B cell (primary cell): ENCODE data around the gene WBP1L.

Source experiments
- EZH2 ChIP-seq: IDR thresholded peaks from 2 replicates; pipeline ENCODE4 v1.6.1; 2012; ENCODE audit warnings: borderline replicate concordance, low read depth, mild to moderate bottlenecking, moderate library complexity, low read length; ENCODE audit not compliant: insufficient read depth, poor library complexity, severe bottlenecking
- TF ChIP-seq, protein P1 (sequence below): fragments of 200-600 bp; IDR thresholded peaks from one replicate; pipeline ENCODE4 v1.8.0; 2022; ENCODE audit warnings: antibody characterized with exemption, mild to moderate bottlenecking

DNA sequence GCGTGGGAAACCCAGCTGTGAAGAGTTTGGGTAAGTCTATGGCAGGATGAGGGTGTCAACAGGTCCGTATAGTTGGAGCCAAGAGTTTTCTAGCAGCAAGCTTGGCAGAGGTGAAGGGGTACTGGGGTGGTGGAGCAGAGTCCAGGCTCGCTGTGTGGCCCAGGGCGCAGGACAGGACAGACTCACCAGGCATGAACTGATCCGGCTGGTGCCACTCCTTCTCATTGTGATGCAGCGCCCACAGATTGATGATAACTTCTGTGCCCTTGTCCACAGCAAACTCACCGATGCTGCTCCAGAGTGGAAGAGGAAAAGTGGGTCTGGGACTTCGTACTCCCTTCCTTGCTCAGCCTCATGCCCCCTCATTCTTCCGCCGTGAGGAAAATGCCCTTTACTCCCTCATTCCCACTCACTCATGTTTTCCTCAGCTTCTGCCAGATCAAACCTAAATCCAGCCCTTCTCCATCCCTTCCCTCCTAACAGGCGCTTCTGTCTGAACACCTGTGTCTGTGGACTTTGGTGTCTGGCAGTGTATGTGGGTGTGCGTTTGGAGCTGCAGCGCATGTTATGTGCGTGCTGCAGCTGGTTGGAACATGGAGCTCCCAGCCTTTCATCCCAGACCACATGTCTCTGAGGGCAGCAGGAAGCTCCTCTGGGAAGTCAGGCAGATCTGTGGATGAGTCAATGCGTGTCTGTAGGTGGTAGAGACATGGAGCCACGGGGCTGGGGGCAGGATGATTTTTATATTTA lies 87.7 kb downstream of the WBP1L start:
- TF ChIP-seq, protein P1, sequence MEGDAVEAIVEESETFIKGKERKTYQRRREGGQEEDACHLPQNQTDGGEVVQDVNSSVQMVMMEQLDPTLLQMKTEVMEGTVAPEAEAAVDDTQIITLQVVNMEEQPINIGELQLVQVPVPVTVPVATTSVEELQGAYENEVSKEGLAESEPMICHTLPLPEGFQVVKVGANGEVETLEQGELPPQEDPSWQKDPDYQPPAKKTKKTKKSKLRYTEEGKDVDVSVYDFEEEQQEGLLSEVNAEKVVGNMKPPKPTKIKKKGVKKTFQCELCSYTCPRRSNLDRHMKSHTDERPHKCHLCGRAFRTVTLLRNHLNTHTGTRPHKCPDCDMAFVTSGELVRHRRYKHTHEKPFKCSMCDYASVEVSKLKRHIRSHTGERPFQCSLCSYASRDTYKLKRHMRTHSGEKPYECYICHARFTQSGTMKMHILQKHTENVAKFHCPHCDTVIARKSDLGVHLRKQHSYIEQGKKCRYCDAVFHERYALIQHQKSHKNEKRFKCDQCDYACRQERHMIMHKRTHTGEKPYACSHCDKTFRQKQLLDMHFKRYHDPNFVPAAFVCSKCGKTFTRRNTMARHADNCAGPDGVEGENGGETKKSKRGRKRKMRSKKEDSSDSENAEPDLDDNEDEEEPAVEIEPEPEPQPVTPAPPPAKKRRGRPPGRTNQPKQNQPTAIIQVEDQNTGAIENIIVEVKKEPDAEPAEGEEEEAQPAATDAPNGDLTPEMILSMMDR: no peak
- TF ChIP-seq EZH2: no peak
